Measurements from ENCODE around the gene TLE5.
A peak's percentile ranks its signal among the peaks of the same experiment; 100 is the strongest.
"Not testable (repeated sequence)": the region's sequence is repeated elsewhere in the genome, so short reads cannot be mapped to it uniquely, and the experiment has no call there.

TLE5 gene

GRCh38 chr19:3096267-3096901 lies 34.1 kb upstream of the TLE5 start:
- no peak for DNase-seq

DNA sequence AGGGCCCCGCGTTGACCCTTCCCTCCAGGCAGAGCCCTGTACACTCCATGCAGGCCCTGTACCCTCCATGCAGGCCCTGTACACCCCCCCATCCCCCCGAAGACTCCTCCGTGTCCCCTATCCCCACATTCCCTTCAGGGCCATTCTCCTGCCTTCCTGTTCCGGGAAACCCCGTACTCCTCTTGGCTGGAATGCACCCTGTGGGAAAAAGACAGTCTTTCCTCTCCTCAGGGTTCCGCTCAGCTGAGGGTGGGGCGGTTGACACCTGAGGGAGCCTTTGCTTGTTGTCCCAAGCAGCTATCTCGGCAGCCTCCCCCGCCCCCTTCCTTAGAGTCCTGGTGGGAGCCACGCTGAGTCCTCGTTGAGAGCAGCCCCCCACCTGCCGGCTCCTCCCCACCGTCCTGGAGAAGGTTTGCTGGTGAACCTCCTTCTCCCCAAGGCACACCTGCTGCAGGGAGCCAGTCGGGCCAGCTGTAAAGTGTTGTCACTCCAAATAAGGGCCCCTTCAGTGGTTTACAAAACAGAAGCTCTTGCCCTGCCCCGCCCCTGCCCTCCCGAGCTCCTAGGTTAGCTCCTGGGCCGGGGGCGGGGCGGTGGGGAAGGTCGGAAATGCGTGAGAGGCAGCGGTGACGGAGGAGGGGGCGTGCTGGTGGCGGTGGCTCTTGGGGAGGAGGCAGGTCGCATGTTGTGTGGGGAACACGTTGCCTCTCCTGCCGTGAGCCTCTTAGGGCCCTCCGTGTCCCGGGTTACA lies 33.3 kb upstream of the TLE5 start:
- no peak for DNase-seq

GRCh38 chr19:3094601-3095440 lies 32.5 kb upstream of the TLE5 start:
- no peak for DNase-seq

DNA sequence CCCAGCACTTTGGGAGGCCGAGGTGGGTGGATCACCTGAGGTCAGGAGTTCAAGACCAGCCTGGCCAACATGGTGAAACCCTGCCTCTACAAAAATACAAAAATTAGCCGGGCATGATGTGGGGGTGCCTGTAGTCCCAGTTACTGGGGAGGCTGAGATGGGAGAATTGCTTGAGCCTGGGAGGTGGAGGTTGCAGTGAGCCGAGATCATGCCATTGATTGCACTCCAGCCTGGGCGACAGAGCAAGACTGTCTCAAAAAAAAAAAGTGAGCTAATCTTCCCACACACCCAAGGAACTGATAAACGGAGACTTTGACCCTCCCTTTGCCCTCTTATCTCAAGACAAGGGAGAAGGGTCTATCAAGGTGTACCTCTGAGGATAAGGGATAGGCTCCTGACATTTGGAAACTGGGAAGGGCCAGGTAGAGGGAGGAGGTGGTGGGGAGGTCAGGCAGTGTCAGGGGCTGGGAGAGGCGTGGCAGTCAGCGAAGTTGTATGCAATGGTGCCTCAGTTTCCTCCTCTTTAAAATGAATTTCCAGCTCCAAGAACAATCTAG lies 27.1 kb upstream of the TLE5 start:
- DNase-seq, result not testable (repeated sequence)

GRCh38 chr19:3087769-3088168 lies 25.5 kb upstream of the TLE5 start:
- DNase-seq, result no peak

GRCh38 chr19:3084943-3085342 lies 22.6 kb upstream of the TLE5 start:
- DNase-seq, result no peak

DNA sequence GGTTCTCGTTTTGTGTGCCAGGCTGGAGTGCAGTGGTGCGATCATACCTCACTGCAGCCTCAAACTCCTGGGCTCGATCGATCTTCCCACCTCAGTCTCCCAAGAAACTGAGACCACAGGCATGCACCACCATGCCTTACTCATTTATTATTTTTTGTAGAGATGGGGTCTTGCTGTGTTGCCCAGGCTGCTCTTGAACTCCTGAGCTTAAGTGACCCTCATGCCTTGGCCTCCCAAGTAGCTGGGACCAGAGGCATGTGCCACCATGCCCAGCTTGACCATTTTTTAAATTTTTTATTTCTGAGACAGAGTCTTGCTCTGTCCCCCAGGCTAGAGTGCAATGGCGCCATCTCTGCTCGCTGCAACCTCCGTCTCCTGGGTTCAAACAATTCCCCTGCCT lies 21.7 kb upstream of the TLE5 start:
- DNase-seq, result no peak

DNA sequence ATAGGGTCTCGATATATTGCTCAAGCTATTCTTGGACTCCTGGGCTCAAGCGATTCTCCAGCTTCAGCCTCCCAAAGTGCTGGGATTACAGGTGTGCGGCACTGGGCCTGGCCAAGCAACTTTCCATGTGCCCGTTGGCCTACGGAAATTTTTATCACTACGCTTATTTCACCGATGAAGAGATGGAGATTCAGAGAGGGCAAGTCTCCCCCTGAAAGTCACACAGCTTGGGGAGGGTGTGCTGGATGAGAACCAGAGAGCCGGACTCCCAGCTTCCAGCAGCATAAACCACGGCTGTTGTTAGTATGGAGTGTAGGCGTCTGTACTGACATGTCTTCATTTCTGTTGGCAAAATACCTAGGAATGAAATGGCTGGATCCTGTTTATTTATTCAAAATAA lies 20.0 kb upstream of the TLE5 start:
- no peak for DNase-seq

- DNase-seq, result no peak
Observed at GRCh38 chr19:3080286-3080685, 18.0 kb upstream of the TLE5 start.

DNA sequence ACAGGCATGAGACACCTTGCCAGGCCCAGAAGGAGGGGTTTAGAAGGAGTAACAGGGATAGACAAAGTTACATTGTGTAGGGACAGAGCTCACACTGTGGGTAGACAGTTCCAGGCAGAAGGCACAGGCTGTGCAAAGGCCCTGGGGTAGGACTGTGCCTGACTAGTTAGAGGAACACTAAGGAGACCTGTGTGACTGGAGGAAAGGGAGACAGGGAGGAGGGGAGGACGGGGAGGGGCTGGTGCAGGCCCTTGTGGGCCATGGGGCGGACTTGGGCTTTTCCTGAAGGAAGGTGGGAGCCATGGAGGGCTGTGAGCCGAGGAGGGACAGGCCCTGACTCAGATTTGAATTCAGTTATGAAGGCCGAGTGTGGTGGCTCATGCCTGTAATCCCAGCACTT lies 17.3 kb upstream of the TLE5 start:
- no peak for DNase-seq

DNA sequence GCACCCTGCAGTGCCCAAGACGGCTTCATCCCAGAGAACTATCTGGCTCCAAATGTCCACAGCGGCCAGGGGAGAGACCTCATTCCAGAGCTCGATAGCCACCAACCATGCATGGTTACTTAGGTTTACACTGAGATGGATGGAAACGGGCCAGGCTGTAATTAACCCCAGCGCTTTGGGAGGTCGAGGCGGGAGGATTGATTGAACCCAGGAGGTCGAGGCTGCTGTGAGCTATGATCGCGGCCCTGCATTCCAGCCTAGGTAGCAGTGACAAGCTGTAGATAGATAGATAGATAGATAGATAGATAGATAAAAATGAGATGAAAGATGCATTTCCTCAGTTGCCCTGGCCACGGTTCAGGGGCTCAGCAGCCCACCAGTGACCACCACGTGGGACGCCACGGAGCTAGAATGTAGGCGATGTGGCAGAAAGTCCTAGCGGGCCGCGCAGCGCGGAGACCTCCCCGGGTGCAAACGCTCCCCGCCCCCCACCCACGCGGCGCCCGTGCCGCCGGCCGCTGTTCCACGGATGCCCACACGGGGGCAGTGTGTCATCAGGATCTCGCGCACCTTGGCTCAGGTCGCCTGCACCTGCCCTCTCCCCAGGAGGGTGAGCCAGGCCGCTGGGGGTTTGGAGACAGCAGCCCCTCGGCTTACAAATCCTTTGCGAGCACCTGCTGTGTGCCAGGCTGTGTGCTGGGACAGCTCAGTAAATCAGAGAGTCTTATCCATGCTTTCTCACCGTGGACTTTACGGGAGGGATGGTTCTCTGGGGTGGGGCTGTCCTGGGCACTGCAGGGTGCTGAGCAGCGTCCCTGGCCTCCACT lies 13.5 kb upstream of the TLE5 start:
- no peak for DNase-seq

DNA sequence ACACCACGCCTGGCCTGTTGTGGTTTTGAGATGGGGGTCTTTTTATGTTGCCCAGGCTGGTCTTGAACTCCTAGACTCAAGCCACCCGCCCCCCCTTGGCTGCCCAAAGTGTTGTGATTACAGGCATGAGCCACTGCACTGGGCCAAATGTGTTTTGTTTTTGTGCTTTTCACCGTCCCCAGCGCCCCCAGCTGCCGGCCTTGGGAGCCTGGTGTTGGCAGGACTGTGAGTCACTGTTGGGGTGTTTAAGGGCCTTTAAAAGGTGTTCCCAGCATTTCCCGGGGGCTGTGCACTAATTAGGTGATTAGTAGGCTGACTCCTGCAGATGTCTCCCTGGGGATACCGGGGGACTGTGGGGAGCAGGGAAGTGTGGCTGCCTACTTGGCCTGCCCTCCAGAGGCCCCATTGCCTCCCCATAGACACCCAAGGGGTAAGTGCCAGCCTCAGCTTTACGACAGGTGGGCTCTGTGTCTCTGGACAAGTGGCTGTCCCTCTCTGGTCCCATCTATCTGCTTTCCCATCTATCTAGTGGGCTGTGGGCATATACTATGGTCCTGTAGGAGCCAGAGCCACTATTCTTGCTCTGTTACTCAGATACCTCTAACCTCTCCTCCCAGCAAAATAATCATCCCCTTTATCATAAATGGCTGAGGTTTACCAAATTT lies 11.8 kb upstream of the TLE5 start:
- DNase-seq, result no peak

DNA sequence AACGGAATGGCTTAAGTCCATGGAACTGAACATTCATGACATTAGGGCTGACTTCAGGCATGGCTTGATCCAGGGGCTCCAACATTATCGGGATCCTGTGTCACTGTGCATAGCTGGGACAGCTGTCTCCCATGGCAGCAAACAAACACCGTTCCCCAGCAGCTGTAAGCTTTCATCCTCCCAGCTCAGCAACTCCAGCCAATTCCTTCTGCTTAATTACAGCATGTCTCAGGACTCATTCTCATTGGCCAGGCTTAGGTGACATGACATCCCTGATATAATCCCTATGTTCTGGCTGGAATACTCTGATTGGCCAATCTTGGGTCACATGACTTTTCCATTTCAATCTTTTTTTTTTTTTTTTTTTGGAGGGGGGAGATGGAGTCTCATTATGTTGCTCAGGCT lies 10.9 kb upstream of the TLE5 start:
- DNase-seq, result peak; percentile 48 to 79

DNA sequence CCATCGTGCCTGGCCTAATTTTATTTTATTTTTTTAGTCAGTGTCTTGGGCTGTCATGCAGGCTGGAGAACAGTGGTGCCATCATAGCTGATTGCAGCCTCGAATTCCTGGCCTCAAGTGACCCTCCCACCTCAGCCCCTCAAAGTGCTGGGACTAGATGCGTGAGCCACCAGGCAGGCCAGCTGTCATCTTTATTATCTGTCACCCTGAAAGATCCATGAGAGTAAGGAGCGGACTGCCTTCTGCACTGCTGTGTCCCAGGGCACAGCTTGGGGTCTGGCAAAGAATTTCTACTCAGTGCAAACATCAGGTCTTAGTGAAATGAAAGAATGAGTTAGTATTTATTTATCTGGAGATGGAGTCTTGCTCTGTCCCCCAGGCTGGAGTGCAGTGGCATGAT lies 9.5 kb upstream of the TLE5 start:
- no peak for DNase-seq

- no peak for DNase-seq
Observed at GRCh38 chr19:3068071-3068470, 5.8 kb upstream of the TLE5 start.

GRCh38 chr19:3067563-3067962 lies 5.3 kb upstream of the TLE5 start:
- DNase-seq, result no peak

DNA sequence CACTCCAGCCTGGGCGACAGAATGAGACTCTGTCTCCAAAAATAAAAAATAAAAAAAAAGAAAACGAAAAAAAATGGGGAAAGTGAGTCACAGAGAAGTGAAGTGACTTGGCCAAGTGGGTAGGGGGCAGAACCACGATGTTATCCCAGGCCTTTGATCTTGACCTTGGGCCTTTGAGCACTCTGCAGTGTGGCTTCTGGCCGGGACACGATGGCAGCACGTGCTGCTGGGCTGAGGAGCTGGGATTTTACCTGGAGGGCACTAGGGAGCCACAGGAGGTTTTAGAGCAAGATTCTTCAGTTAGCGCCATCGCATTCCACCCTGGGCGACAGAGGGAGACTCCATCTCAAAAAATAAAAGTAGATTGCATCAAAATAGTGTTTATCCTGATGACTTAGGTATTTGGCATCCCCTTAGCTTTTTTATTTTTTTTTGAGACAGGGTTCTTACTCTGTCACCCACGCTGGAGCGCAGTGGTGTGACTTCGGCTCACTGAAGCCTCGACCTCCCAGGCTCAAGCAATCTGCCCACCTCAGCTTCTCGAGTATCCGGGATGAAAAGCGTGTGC lies 4.3 kb upstream of the TLE5 start:
- DNase-seq, result no peak

DNA sequence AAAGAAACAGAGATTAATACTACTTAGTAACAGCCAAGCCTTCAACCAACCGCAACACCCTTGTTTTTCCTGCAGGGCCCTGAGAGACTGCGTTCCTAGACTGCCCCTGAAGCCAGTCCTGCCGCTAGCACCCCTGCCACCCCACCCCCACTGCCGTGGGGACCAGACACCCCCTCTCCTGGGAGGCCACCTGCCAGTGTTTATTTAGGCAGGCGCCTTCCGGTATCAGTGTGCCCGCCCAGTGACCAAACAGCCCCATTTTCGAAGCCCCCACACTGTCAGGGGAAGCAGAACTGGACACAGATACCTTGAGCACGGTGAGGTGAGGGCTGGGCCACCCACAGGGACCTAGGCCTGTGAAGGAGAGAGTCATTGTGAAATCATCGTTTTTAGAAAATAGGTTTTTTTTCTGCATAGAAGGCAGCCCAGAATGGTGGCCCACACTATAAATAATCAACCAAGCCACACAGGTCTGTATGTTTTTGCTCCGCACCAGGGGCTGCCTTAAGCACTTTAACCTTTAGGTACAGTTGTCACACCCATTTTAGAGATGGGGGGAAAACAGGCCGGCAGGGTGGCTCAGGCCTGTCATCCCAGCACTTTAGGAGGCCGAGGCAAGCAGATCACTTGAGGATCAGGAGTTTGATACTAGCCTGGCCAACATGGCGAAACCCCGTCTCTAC lies 3.5 kb upstream of the TLE5 start:
- no peak for DNase-seq

- no peak for DNase-seq
Observed at GRCh38 chr19:3064011-3064330, 1.7 kb upstream of the TLE5 start.

GRCh38 chr19:3061182-3062161 lies 823 bp downstream of the TLE5 start:
- no peak for DNase-seq
